Ishikawa (cell line): ENCODE measurements around the gene DYNC1H1.

Experiments
- CEBPB ChIP-seq: IDR thresholded peaks from 2 replicates; pipeline ENCODE4 v1.6.1; 2012
- CREB1 ChIP-seq: IDR thresholded peaks from 2 replicates; pipeline ENCODE4 v1.6.1; 2012; ENCODE audit warnings: low read depth
- EGR1 ChIP-seq: IDR thresholded peaks from 2 replicates; pipeline ENCODE4 v1.6.1; 2012
- EP300 ChIP-seq: IDR thresholded peaks from 2 replicates; pipeline ENCODE4 v1.6.1; 2012; ENCODE audit warnings: borderline replicate concordance
- FOXM1 ChIP-seq: IDR thresholded peaks from 2 replicates; pipeline ENCODE4 v1.6.1; 2012; ENCODE audit warnings: low read depth, borderline replicate concordance
- RAD21 ChIP-seq: IDR thresholded peaks from 2 replicates; pipeline ENCODE4 v1.6.1; 2012; ENCODE audit warnings: low read depth
- TAF1 ChIP-seq: IDR thresholded peaks from 2 replicates; pipeline ENCODE4 v1.6.1; 2012; ENCODE audit warnings: low read depth, mild to moderate bottlenecking
- TCF12 ChIP-seq: IDR thresholded peaks from 2 replicates; pipeline ENCODE4 v1.6.1; 2012; ENCODE audit warnings: low read depth
- TEAD4 ChIP-seq: IDR thresholded peaks from 2 replicates; pipeline ENCODE4 v1.6.1; 2012
- YY1 ChIP-seq: IDR thresholded peaks from 2 replicates; pipeline ENCODE4 v1.6.1; 2012; ENCODE audit warnings: low read depth
- ZBTB7A ChIP-seq: IDR thresholded peaks from 2 replicates; pipeline ENCODE4 v1.6.1; 2012; ENCODE audit warnings: low read depth
- TF ChIP-seq, protein P1 (sequence below): IDR thresholded peaks from 2 replicates; pipeline ENCODE4 v1.6.1; 2012
- TF ChIP-seq, protein P2 (sequence below): IDR thresholded peaks from 2 replicates; pipeline ENCODE4 v1.6.1; 2012; ENCODE audit warnings: low read depth, mild to moderate bottlenecking
- TF ChIP-seq, protein P3 (sequence below): IDR thresholded peaks from 2 replicates; pipeline ENCODE4 v1.6.1; 2012

DNA sequence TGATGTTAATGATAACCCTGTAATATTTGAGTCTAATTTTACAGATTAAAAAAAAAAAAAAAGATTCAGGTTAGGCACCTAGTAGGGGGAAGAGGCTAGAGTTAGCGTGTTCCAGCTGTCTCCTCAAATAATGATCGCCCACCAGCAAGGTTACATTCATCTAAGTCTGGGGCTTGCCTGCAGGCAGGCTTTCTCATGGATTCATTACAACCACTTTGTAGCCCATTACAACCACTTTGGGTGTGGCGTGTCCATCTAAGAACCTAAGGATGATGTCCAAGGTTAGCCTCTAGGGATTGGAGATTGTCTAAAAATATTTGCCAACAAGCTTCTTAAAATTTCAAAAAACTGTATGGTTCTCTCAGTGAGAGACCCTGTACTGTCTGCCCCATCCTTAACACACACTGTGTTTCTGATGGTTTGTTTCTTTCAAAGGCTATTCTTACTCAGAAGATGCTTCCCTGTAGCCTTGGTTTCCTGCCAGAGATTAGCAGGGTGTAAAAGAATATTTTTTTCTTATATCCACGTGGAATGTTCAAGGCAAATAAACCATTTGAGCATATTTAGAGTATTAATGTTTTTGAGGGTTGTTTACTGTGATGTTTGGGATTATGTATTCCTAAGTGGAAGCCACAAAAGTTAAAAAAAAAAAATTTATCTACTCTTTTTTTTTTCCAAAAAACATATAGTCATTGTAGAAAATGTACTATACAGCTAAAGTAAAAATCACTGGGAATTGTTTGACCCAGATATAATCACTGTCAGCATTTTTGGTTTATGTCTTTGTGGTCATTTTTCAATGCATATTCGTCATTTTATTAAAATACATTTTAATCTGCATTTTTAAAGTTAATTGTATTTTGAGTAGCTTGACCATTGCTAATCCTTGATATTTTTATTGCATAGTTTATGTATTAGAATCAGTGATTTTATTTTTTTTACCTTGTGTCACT is 1.7 kb downstream of the DYNC1H1 start:
- no peak for TF ChIP-seq CREB1
- TF ChIP-seq ZBTB7A, result no peak
- TF ChIP-seq TAF1, result no peak
- TF ChIP-seq, protein P1, sequence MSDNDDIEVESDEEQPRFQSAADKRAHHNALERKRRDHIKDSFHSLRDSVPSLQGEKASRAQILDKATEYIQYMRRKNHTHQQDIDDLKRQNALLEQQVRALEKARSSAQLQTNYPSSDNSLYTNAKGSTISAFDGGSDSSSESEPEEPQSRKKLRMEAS, result no peak
- no peak for TF ChIP-seq YY1
- TF ChIP-seq TEAD4, result no peak
- no peak for TF ChIP-seq EP300
- TF ChIP-seq, protein P2, sequence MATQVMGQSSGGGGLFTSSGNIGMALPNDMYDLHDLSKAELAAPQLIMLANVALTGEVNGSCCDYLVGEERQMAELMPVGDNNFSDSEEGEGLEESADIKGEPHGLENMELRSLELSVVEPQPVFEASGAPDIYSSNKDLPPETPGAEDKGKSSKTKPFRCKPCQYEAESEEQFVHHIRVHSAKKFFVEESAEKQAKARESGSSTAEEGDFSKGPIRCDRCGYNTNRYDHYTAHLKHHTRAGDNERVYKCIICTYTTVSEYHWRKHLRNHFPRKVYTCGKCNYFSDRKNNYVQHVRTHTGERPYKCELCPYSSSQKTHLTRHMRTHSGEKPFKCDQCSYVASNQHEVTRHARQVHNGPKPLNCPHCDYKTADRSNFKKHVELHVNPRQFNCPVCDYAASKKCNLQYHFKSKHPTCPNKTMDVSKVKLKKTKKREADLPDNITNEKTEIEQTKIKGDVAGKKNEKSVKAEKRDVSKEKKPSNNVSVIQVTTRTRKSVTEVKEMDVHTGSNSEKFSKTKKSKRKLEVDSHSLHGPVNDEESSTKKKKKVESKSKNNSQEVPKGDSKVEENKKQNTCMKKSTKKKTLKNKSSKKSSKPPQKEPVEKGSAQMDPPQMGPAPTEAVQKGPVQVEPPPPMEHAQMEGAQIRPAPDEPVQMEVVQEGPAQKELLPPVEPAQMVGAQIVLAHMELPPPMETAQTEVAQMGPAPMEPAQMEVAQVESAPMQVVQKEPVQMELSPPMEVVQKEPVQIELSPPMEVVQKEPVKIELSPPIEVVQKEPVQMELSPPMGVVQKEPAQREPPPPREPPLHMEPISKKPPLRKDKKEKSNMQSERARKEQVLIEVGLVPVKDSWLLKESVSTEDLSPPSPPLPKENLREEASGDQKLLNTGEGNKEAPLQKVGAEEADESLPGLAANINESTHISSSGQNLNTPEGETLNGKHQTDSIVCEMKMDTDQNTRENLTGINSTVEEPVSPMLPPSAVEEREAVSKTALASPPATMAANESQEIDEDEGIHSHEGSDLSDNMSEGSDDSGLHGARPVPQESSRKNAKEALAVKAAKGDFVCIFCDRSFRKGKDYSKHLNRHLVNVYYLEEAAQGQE, result no peak
- TF ChIP-seq CEBPB, result no peak
- TF ChIP-seq FOXM1, result no peak
- no peak for TF ChIP-seq EGR1
- no peak for TF ChIP-seq TCF12
- TF ChIP-seq RAD21, result no peak
- TF ChIP-seq, protein P3, sequence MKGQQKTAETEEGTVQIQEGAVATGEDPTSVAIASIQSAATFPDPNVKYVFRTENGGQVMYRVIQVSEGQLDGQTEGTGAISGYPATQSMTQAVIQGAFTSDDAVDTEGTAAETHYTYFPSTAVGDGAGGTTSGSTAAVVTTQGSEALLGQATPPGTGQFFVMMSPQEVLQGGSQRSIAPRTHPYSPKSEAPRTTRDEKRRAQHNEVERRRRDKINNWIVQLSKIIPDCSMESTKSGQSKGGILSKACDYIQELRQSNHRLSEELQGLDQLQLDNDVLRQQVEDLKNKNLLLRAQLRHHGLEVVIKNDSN, result no peak
